DMS153 treated with DMSO at 0.1 percent for 48 hours (cell line): ENCODE data around the gene SDCCAG8.

Source experiments
- DNase-seq: peaks from one replicate; lab custom pipeline; 2025; ENCODE audit not compliant: unreplicated experiment; lab: John Stamatoyannopoulos, UW

Gene SDCCAG8

GRCh38 chr1:243416495-243416894 is 160.7 kb downstream of the SDCCAG8 start:
- DNase-seq = no peak

GRCh38 chr1:243420016-243420945 is 164.4 kb downstream of the SDCCAG8 start:
- no peak for DNase-seq

- DNase-seq = peak; percentile 77
Observed at GRCh38 chr1:243420946-243421685, 165.3 kb downstream of the SDCCAG8 start.

GRCh38 chr1:243421784-243422183 is 165.9 kb downstream of the SDCCAG8 start:
- DNase-seq = peak; percentile 95

- DNase-seq = no peak
Observed at GRCh38 chr1:243422362-243422761, 166.5 kb downstream of the SDCCAG8 start.

GRCh38 chr1:243428084-243428483 is 172.2 kb downstream of the SDCCAG8 start:
- no peak for DNase-seq

- DNase-seq = no peak
Observed at GRCh38 chr1:243428617-243429342, 172.9 kb downstream of the SDCCAG8 start.

GRCh38 chr1:243431591-243431990 is 175.8 kb downstream of the SDCCAG8 start:
- no peak for DNase-seq

GRCh38 chr1:243432136-243432535 is 176.3 kb downstream of the SDCCAG8 start:
- no peak for DNase-seq

GRCh38 chr1:243433737-243434370 is 178.0 kb downstream of the SDCCAG8 start:
- DNase-seq = no peak

- no peak for DNase-seq
Observed at GRCh38 chr1:243434594-243434993, 178.8 kb downstream of the SDCCAG8 start.

GRCh38 chr1:243435836-243436235 is 180.0 kb downstream of the SDCCAG8 start:
- no peak for DNase-seq

- no peak for DNase-seq
Observed at GRCh38 chr1:243438146-243438545, 182.3 kb downstream of the SDCCAG8 start.

GRCh38 chr1:243438815-243439214 is 183.0 kb downstream of the SDCCAG8 start:
- DNase-seq = no peak

- DNase-seq = no peak
Observed at GRCh38 chr1:243440406-243440805, 184.6 kb downstream of the SDCCAG8 start.

- no peak for DNase-seq
Observed at GRCh38 chr1:243441601-243442000, 185.8 kb downstream of the SDCCAG8 start.

- DNase-seq = no peak
Observed at GRCh38 chr1:243443557-243443956, 187.7 kb downstream of the SDCCAG8 start.

- DNase-seq = no peak
Observed at GRCh38 chr1:243447347-243447746, 191.5 kb downstream of the SDCCAG8 start.

GRCh38 chr1:243447844-243448243 is 192.0 kb downstream of the SDCCAG8 start:
- no peak for DNase-seq

- DNase-seq = no peak
Observed at GRCh38 chr1:243449373-243449772, 193.5 kb downstream of the SDCCAG8 start.

- DNase-seq = no peak
Observed at GRCh38 chr1:243452092-243452491, 196.3 kb downstream of the SDCCAG8 start.
